K562 (cell line): ENCODE data around the gene JKAMP. TPM values are rescaled to one million over a fixed set of nuclear protein-coding genes. Genes with fewer than 3 reads are reported as not detected.

ENCODE experiments used
- CBFA2T3 ChIP-seq: fragments of 450-650 bp; IDR thresholded peaks from 2 replicates; pipeline ENCODE4 v1.6.1; 2017
- EHMT2 ChIP-seq: fragments of 450-650 bp; IDR thresholded peaks from 2 replicates; pipeline ENCODE4 v1.6.1; 2018; ENCODE audit warnings: antibody characterized with exemption
- ELF4 ChIP-seq: fragments of 450-650 bp; formaldehyde crosslinking; IDR thresholded peaks from 2 replicates; pipeline ENCODE4 v1.4.0; 2022; ENCODE audit warnings: missing genetic modification characterization
- FOXA1 ChIP-seq: fragments of 450-650 bp; IDR thresholded peaks from 2 replicates; pipeline ENCODE4 v1.6.1; 2016; ENCODE audit warnings: mild to moderate bottlenecking, borderline replicate concordance
- FOXP4 ChIP-seq: sonication (generic); formaldehyde crosslinking; IDR thresholded peaks from 2 replicates; pipeline ENCODE4 v1.8.0; 2022; ENCODE audit warnings: mild to moderate bottlenecking, missing genetic modification reagents, borderline replicate concordance
- HDAC1 ChIP-seq, 2 experiments: fragments of 450-650 bp; IDR thresholded peaks; 2 replicates each; pipeline ENCODE4 v1.6.1; 2016 to 2017; ENCODE audit warnings: inconsistent platforms in 1 of 2, mild to moderate bottlenecking in 1 of 2, moderate library complexity in 1 of 2
- HIVEP1 ChIP-seq: fragments of 250-450 bp; sonication (Bioruptor Pico); IDR thresholded peaks from 2 replicates; pipeline ENCODE4 v1.4.0; 2020; ENCODE audit warnings: mild to moderate bottlenecking
- LCOR ChIP-seq: sonication (generic); formaldehyde crosslinking; IDR thresholded peaks from 2 replicates; pipeline ENCODE4 v1.8.0; 2022; ENCODE audit warnings: mild to moderate bottlenecking, missing genetic modification reagents
- MBD1 ChIP-seq: fragments of 250-450 bp; sonication (Bioruptor Pico); IDR thresholded peaks from 2 replicates; pipeline ENCODE4 v1.8.0; 2022; ENCODE audit warnings: inconsistent platforms
- PATZ1 ChIP-seq: fragments of 250-450 bp; sonication (Bioruptor Pico); IDR thresholded peaks from 2 replicates; pipeline ENCODE4 v1.5.0; 2020; ENCODE audit warnings: mild to moderate bottlenecking, borderline replicate concordance
- PKNOX1 ChIP-seq: fragments of 450-650 bp; IDR thresholded peaks from 2 replicates; pipeline ENCODE4 v1.6.1; 2016
- RBM34 ChIP-seq: fragments of 200-400 bp; formaldehyde crosslinking; IDR thresholded peaks from 2 replicates; pipeline ENCODE4 v1.6.1; 2018; ENCODE audit warnings: low read length, borderline replicate concordance; ENCODE audit not compliant: insufficient read depth
- SMAD3 ChIP-seq: fragments of 450-650 bp; formaldehyde crosslinking; conservative IDR thresholded peaks from 2 replicates; pipeline ENCODE4 v1.4.0; 2020; ENCODE audit warnings: mild to moderate bottlenecking
- SRSF3 ChIP-seq: fragments of 200-400 bp; formaldehyde crosslinking; IDR thresholded peaks from 2 replicates; pipeline ENCODE4 v1.6.1; 2016; ENCODE audit warnings: mild to moderate bottlenecking, low read length, moderate library complexity; ENCODE audit not compliant: insufficient read depth
- TEAD2 ChIP-seq: fragments of 450-650 bp; IDR thresholded peaks from 2 replicates; pipeline ENCODE4 v1.6.1; 2016; ENCODE audit warnings: missing genetic modification characterization, control low read depth, missing compliant biosample characterization
- WHSC1 ChIP-seq: IDR thresholded peaks from one replicate; pipeline ENCODE4 v1.6.1; 2012; ENCODE audit warnings: low read length, control low read depth, inconsistent platforms
- ZNF232 ChIP-seq: sonication (generic); formaldehyde crosslinking; IDR thresholded peaks from 2 replicates; pipeline ENCODE4 v1.8.0; 2022; ENCODE audit warnings: mild to moderate bottlenecking, missing genetic modification reagents
- ZNF280B ChIP-seq: fragments of 250-450 bp; sonication (Bioruptor Pico); IDR thresholded peaks from 2 replicates; pipeline ENCODE4 v1.5.1; 2021; ENCODE audit warnings: mild to moderate bottlenecking
- ZNF668 ChIP-seq: fragments of 250-450 bp; sonication (Bioruptor Pico); IDR thresholded peaks from 2 replicates; pipeline ENCODE4 v1.8.0; 2022; ENCODE audit warnings: mild to moderate bottlenecking, inconsistent platforms
- ZZZ3 ChIP-seq: fragments of 450-650 bp; IDR thresholded peaks from 2 replicates; pipeline ENCODE4 v1.6.1; 2016; ENCODE audit warnings: antibody characterized with exemption, mild to moderate bottlenecking, moderate library complexity
- polyA plus RNA-seq, 8 experiments: library from polyadenylated mRNA; depleted of rRNA in 4 of 8; stranded (reverse) in 5 of 8; unstranded in 3 of 8; fragments of >200 nt; fragmentation: Nextera tagmentation in 2 of 8; fragmentation: Illumina TruSeq in 1 of 8; extraction: Ambion mirVana in 2 of 8; extraction: Trizol in 1 of 8; gene quantifications; 2 replicates each; pipeline versions ENCODE4 v1.2.1 to v1.2.3, GENCODE V29; 2011 to 2014; ENCODE audit warnings: inconsistent platforms in 1 of 8, missing spikeins in 1 of 8
- total RNA-seq, 7 experiments: library from RNA; depleted of rRNA in 6 of 7; stranded (reverse); fragments of >200 nt in 6 of 7; fragmentation: Illumina TruSeq in 2 of 7; extraction: Trizol in 2 of 7; gene quantifications; 2 replicates each; pipeline versions ENCODE4 v1.2.1 to v1.2.3, GENCODE V29; 2011 to 2021; ENCODE audit warnings: low replicate concordance in 1 of 7

Gene JKAMP
- total and polyA plus RNA-seq, 9 of the 15 experiments (the other 6 are each of a cell fraction or from before 2014, with no cell fraction given), result 19.3 to 119 (median 33.8) TPM

GRCh38 chr14:59483819-59484638, at the start of gene JKAMP, which contains the start of gene L3HYPDH (continued):
- TF ChIP-seq FOXP4 (CRISPR knock-in tag), result peak; percentile 96
- no peak for TF ChIP-seq EHMT2
- TF ChIP-seq WHSC1, result no peak
- no peak for TF ChIP-seq PATZ1 (CRISPR knock-in tag)
- TF ChIP-seq TEAD2 (tag), result no peak
- TF ChIP-seq PKNOX1, result 0 out of 2 replicates have a peak, but pooled peaks have one; percentile 44
- peak; percentile 94 for TF ChIP-seq LCOR
- TF ChIP-seq SRSF3, result no peak
- 0 out of 2 replicates have a peak, but pooled peaks have one; percentile 85 for TF ChIP-seq ZNF232 (CRISPR knock-in tag)
- peak in 1 of 2 experiments; percentile 82; a peak in 2 of 4 replicates for TF ChIP-seq HDAC1 (IDR thresholded peaks at IDR 0.05)
- TF ChIP-seq ZNF280B (CRISPR knock-in tag), result no peak
- no peak for TF ChIP-seq HIVEP1 (CRISPR knock-in tag)
- TF ChIP-seq SMAD3 (CRISPR knock-in tag), result no peak
- no peak for TF ChIP-seq ZNF668 (CRISPR knock-in tag)
- no peak for TF ChIP-seq ELF4 (CRISPR knock-in tag)
- TF ChIP-seq MBD1, result no peak
- no peak for TF ChIP-seq FOXA1
- TF ChIP-seq CBFA2T3, result no peak
- no peak for TF ChIP-seq RBM34
- no peak for TF ChIP-seq ZZZ3
